Measurements from ENCODE around the gene GLT1D1.

GLT1D1 gene

DNA sequence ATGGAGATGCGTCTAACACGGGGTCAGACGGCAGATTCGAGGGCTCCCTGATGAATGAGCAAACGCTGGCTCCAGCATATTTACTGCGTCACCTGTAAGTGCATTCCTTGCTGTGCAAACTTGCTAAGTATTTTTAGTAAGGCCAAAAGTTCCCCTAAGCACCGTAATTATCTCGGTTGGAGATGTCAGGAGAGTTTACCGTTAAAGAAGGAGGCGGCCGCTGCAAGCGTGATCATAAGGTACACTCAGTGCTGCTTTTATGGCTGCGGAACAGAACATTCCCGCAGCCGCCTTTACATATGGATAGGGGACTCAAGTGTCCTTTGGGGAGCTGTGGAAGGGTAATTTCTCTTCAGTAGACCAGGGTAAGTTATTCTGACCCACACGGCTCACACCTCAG is 175.6 kb downstream of the GLT1D1 start:
- no peak for TF ChIP-seq SIN3A (IDR thresholded peaks at IDR 0.05; ENCODE audit: borderline replicate concordance, insufficient read depth, low read length)
- no peak for TF ChIP-seq POLR2AphosphoS5 (IDR thresholded peaks at IDR 0.05; ENCODE audit: low read depth, low read length)
- TF ChIP-seq TAF1 (IDR thresholded peaks at IDR 0.05; ENCODE audit: borderline replicate concordance, insufficient read depth, low read length) = no peak
- no peak for TF ChIP-seq FOXP2 (optimal IDR thresholded peaks at IDR 0.05; ENCODE audit: borderline replicate concordance, extremely low read depth, extremely low read length, insufficient read depth)
- TF ChIP-seq REST (IDR thresholded peaks at IDR 0.05; ENCODE audit: insufficient read depth in 1 of 2, low read depth in 2 of 2, low read length in 2 of 2) = no peak

Measured in PFSK-1 (cell line).